HG03457 (cell line): ENCODE data around the gene GLRA1.
"Not testable (repeated sequence)": the region's sequence is repeated elsewhere in the genome, so short reads cannot be mapped to it uniquely, and the experiment has no call there.

Source experiments
- ATAC-seq: cut with Tn5 transposase; IDR thresholded peaks from one replicate; pipeline ENCODE4 v1.9.1; 2021; ENCODE audit warnings: moderate number of reproducible peaks; ENCODE audit not compliant: unreplicated experiment

The GLRA1 gene

GRCh38 chr5:151822141-151822540, 102.5 kb downstream of the GLRA1 start:
- no peak for ATAC-seq

DNA sequence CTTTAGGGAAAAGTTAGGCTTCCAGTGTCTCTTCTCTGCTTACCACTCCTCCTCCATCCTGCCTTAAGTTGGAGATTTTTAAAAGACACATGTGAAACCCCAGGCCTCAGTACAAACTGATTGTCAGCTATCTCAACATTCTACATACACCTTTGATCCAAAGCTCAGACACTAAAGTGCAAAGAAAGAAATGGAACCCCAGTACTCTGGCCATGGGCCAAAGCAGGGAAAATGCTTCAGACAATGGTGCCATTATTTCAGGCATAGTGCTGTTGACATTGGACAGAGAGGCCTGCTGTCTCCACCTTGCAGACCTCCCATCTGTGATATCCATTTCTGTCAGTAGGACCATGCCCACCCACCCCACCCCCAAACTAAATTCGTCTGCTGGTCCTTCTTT, 103.7 kb downstream of the GLRA1 start:
- ATAC-seq: no peak

- ATAC-seq: no peak
Measured at GRCh38 chr5:151820271-151820670, 104.4 kb downstream of the GLRA1 start.

- ATAC-seq: no peak
Measured at GRCh38 chr5:151819830-151820229, 104.8 kb downstream of the GLRA1 start.

- ATAC-seq: no peak
Measured at GRCh38 chr5:151815051-151815450, 109.6 kb downstream of the GLRA1 start.

GRCh38 chr5:151812757-151813309, 111.8 kb downstream of the GLRA1 start:
- no peak for ATAC-seq

GRCh38 chr5:151811593-151812321, 112.9 kb downstream of the GLRA1 start:
- ATAC-seq: no peak

GRCh38 chr5:151810897-151811296, 113.8 kb downstream of the GLRA1 start:
- no peak for ATAC-seq

DNA sequence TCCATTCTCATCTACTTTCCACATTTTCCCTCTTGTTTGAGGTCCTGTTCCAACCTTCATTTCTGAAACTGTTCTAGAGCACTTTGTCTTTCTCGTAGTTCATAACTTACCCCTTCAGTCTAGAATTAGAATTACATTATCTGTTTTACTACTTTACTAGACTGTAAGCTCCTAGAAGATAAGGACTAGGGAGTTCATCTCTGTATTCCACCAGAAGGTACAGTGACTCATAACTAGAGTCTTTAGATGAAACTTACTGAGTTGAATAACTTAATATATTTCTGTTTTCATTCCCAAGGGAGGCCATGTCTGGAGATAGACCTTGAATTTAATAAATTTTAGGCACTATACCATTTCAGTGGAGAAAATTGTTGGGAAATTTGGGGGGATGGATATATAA, 114.2 kb downstream of the GLRA1 start:
- no peak for ATAC-seq

DNA sequence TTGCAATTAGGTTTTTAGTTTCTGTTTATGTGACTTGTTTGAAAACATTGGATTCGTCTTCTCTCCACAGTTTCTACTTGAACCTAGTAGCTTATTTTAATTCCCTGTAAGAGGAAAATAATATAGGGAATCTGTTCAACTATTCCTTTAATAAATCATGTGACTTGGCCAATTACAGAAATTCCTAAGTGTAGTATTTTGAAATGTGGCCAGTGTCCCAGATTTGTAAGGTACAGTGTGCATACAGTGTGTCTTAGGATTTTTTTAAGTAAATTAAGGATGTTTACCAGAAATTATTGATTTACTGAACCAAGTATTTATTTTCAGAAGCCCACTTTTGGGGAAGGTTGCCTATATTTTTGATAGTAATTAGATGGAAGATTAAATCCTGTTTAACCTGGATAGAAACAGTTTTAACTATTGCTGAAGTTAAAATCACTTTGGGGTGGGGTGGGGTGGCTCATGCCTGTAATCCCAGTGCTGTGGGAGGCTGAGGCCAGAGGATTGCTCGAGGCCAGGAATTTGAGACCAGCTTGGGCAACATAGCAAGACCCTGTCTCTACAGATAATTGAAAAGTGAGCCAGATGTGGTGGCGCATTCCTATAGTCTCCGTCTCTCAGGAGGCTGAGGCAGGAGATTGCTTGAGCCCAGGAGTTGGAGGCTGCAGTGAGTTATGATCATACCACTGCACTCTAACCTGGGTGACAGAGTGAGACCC, 116.0 kb downstream of the GLRA1 start:
- ATAC-seq: no peak

DNA sequence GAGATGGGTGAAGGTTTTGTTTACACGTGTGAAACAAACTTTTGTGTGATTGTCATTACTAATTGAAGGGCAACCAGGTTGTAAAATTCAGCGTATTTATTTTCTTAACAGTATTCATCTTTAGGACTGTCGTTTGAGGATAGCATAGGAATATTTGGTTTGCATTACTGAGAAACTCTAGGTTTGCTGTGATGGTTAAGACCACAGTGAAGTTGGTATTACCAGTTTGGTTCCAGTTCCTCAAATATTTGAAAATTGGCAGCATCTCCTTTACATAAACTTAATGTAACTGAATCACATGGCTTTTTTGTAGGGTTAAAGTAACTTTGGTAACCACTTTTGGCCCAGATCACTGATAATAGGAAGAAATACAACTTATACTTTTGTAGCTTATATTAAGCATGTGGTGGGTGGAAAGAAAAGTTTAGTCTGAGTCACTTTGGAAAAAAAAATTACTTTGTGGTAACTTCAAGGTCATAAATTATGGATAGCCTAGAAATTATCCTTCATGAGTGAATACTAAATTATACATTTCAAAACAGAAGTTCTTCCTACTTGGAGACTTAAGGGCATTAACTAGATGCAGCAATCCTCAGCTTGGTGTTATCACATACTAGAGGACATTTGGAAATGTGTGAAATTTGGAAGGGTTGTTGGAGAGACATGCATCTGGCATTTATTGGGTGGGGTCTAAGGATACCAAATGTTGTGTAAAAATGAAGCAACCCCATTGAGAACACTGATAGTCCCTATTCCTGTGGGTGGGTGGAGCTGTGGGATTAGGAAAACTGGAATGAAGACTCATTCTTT, 119.0 kb downstream of the GLRA1 start:
- no peak for ATAC-seq

DNA sequence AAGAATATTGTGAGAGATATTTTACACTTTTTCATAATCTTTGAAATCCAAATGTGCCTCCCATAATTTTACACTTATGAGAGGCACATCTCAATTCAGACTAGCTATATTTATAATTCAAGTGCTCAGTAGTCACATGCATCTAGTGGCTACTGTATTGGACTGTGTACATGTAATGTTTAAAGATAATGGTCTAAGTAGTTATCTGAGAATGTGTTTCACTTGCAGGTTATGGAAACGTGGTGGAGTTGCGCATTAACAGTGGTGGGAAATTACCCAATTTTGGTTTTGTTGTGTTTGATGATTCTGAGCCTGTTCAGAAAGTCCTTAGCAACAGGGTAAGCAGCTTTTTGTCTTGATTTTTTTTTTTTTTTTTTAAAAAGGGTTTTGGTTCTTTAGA, 124.1 kb downstream of the GLRA1 start:
- ATAC-seq: no peak

GRCh38 chr5:151799407-151799806, 125.2 kb downstream of the GLRA1 start:
- ATAC-seq: no peak

- no peak for ATAC-seq
Measured at GRCh38 chr5:151798674-151799073, 126.0 kb downstream of the GLRA1 start.

- ATAC-seq: no peak
Measured at GRCh38 chr5:151795426-151795825, 129.2 kb downstream of the GLRA1 start.

GRCh38 chr5:151793358-151793757, 131.3 kb downstream of the GLRA1 start:
- ATAC-seq: no peak

GRCh38 chr5:151787817-151788216, 136.8 kb downstream of the GLRA1 start:
- ATAC-seq: no peak

DNA sequence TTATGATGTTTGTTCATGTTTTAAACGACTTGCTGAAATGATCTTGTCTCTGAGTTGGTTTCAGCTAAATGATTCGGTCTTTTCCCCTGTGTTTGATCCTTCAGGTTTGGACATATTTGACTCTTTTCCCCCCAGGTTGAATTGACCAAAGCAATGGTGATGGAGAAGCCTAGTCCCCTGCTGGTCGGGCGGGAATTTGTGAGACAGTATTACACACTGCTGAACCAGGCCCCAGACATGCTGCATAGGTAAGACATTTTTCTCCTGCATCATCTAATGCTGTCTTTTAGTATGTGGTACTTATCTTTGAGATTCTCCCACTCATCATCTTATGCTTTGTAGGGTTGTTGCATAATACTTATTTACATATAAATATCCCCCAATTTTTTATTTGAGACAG, 138.2 kb downstream of the GLRA1 start:
- no peak for ATAC-seq

GRCh38 chr5:151784141-151784540, 140.5 kb downstream of the GLRA1 start:
- ATAC-seq: no peak

DNA sequence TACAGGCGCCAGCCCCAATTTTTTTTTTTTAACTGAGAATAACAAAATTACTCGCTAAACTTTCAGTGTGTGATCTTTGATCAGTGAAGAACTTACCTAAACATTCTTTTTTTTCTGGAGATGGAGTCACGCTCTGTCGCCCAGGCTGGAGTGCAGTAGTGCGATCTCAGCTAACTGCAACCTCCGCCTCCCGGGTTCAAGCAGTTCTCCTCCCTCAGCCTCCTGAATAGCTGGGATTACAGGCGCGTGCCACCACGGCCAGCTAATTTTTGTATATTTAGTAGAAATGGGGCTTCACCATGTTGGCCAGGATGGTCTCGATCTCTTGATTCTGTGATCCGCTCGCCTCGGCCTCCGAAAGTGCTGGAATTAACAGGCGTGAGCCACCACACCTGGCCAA, 141.0 kb downstream of the GLRA1 start:
- ATAC-seq: not testable (repeated sequence)

DNA sequence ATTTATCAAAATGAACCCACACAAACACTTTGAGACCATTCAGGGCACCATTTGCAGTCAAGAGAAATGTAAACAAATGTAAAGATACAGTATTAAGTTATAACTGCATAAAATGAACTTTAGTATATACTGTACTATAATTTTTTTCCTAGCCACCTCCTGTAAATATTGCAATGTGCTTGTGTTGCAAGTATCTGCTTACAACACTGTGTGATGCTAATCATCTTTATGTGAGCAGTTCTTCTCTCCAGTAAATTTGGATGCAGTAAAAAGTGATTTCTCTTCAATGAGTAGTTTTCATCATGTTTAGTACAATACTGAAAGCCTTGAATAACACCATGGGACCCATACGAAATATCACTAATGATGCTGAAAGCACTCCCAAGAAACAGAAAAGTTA, 143.4 kb downstream of the GLRA1 start:
- no peak for ATAC-seq
